ENCODE results near the gene APBA1.

The APBA1 gene

GRCh38 chr9:69609156-69609555, 63.0 kb downstream of the APBA1 start:
- Histone ChIP-seq H4K20me1 (ENCODE audit: control insufficient read depth, insufficient read depth, low read depth, low read length) (no peaks in the 10 kb centered on the region), H3K9me3 (ENCODE audit: control insufficient read depth, insufficient read depth, low read length) (no peaks in the 10 kb centered on the region), H3K79me2 (ENCODE audit: control insufficient read depth, low read length) (no peaks in the 10 kb centered on the region), H3K4me2 (ENCODE audit: low read length) (no peak overlapping the region), H3K27me3 (ENCODE audit: control insufficient read depth, low read length) (no peaks in the 10 kb centered on the region), H3F3A (ENCODE audit: control insufficient read depth, insufficient read depth) (no peaks in the 10 kb centered on the region), H3K36me3 (ENCODE audit: control insufficient read depth, low read length) (no peaks in the 10 kb centered on the region), H3K9me2 (replicated peaks; ENCODE audit: control insufficient read depth, low read length) (no peaks in the 10 kb centered on the region), H3K4me3 (ENCODE audit: low read length) (no peak overlapping the region), H3K27ac (ENCODE audit: low read depth, low read length) (no peak overlapping the region), H3K4me1 (ENCODE audit: control insufficient read depth, low read length) (no peaks in the 10 kb centered on the region)
- no peak for TF ChIP-seq EZH2phosphoT487 (IDR thresholded peaks at IDR 0.05; ENCODE audit: borderline replicate concordance, low read length)
- TF ChIP-seq, protein P1, sequence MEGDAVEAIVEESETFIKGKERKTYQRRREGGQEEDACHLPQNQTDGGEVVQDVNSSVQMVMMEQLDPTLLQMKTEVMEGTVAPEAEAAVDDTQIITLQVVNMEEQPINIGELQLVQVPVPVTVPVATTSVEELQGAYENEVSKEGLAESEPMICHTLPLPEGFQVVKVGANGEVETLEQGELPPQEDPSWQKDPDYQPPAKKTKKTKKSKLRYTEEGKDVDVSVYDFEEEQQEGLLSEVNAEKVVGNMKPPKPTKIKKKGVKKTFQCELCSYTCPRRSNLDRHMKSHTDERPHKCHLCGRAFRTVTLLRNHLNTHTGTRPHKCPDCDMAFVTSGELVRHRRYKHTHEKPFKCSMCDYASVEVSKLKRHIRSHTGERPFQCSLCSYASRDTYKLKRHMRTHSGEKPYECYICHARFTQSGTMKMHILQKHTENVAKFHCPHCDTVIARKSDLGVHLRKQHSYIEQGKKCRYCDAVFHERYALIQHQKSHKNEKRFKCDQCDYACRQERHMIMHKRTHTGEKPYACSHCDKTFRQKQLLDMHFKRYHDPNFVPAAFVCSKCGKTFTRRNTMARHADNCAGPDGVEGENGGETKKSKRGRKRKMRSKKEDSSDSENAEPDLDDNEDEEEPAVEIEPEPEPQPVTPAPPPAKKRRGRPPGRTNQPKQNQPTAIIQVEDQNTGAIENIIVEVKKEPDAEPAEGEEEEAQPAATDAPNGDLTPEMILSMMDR (IDR thresholded peaks at IDR 0.05; ENCODE audit: low read depth, low read length, poor library complexity, severe bottlenecking) = no peak

- TF ChIP-seq EZH2phosphoT487 (IDR thresholded peaks at IDR 0.05; ENCODE audit: borderline replicate concordance, low read length) = no peak
- TF ChIP-seq, protein P1 (IDR thresholded peaks at IDR 0.05; ENCODE audit: low read depth, low read length, poor library complexity, severe bottlenecking) = no peak
- Histone ChIP-seq H3K9me3 (ENCODE audit: control insufficient read depth, insufficient read depth, low read length) (no peaks in the 10 kb centered on the region), H4K20me1 (ENCODE audit: control insufficient read depth, insufficient read depth, low read depth, low read length) (no peaks in the 10 kb centered on the region), H3K27ac (ENCODE audit: low read depth, low read length) (no peak overlapping the region), H3K36me3 (ENCODE audit: control insufficient read depth, low read length) (no peaks in the 10 kb centered on the region), H3K27me3 (ENCODE audit: control insufficient read depth, low read length) (no peaks in the 10 kb centered on the region), H3F3A (ENCODE audit: control insufficient read depth, insufficient read depth) (no peaks in the 10 kb centered on the region), H3K4me1 (ENCODE audit: control insufficient read depth, low read length) (no peaks in the 10 kb centered on the region), H3K4me3 (ENCODE audit: low read length) (no peak overlapping the region), H3K79me2 (ENCODE audit: control insufficient read depth, low read length) (no peaks in the 10 kb centered on the region), H3K4me2 (ENCODE audit: low read length) (no peak overlapping the region), H3K9me2 (replicated peaks; ENCODE audit: control insufficient read depth, low read length) (no peaks in the 10 kb centered on the region)
Observed at GRCh38 chr9:69606089-69606488, 66.1 kb downstream of the APBA1 start.

- Histone ChIP-seq H3K9me3 (ENCODE audit: control insufficient read depth, insufficient read depth, low read length) (no peaks in the 10 kb centered on the region), H3K79me2 (ENCODE audit: control insufficient read depth, low read length) (no peaks in the 10 kb centered on the region), H3K27ac (ENCODE audit: low read depth, low read length) (no peak overlapping the region), H3K4me2 (ENCODE audit: low read length) (no peak overlapping the region), H3K9me2 (replicated peaks; ENCODE audit: control insufficient read depth, low read length) (no peaks in the 10 kb centered on the region), H3F3A (ENCODE audit: control insufficient read depth, insufficient read depth) (no peaks in the 10 kb centered on the region), H3K36me3 (ENCODE audit: control insufficient read depth, low read length) (no peaks in the 10 kb centered on the region), H4K20me1 (ENCODE audit: control insufficient read depth, insufficient read depth, low read depth, low read length) (no peaks in the 10 kb centered on the region), H3K27me3 (ENCODE audit: control insufficient read depth, low read length) (no peaks in the 10 kb centered on the region), H3K4me3 (ENCODE audit: low read length) (no peak overlapping the region), H3K4me1 (ENCODE audit: control insufficient read depth, low read length) (no peaks in the 10 kb centered on the region)
- no peak for TF ChIP-seq EZH2phosphoT487 (IDR thresholded peaks at IDR 0.05; ENCODE audit: borderline replicate concordance, low read length)
- TF ChIP-seq, protein P1 (IDR thresholded peaks at IDR 0.05; ENCODE audit: low read depth, low read length, poor library complexity, severe bottlenecking) = no peak
Observed at GRCh38 chr9:69605406-69605805, 66.8 kb downstream of the APBA1 start.
